HG03159 (cell line): Measurements from ENCODE around the gene GLIPR1.
A peak's percentile ranks its signal among the peaks of the same experiment; 100 is the strongest.
"Not testable (repeated sequence)": the region's sequence is repeated elsewhere in the genome, so short reads cannot be mapped to it uniquely, and the experiment has no call there.

ENCODE experiments used
- ATAC-seq: cut with Tn5 transposase; IDR thresholded peaks from one replicate; pipeline ENCODE4 v1.9.1; 2021; ENCODE audit warnings: mild to moderate bottlenecking, moderate library complexity; ENCODE audit not compliant: unreplicated experiment

The GLIPR1 gene

DNA sequence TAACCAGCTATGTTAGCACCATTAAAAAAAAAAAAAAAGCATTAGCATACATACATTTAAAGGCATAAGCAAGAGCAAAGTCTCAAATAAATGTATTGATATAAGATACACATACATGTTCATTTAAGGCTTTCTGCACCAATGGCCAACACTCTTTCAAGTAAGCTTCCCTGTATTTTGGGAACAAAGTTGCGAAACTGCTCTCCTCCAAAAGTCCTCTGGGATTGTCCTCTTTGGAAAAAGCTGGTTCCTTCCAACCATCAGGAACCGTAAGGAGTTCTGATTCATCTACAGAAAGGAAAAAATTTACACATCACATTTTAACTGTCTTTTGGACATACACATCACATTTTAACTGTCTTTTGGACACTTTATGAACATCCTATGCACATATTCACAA, 27.6 kb downstream of the GLIPR1 start:
- ATAC-seq = no peak

DNA sequence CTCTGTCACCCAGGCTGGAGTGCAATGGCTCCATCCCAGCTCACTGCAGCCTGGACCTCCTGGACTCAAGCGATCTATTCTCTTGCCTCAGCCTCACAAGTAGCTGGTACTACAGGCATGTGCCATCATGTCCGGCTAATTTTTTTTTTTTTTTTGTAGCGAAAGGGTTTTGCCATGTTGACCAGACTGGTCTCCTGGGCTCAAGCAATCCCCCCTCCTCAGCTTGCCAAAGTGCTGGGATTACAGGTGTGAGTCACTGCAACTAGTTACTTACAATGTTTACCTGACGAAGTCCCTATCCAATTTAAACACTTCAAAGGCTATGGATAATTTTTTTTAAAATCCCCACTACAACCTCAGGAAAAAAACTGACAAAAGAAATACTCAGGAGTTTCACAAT, 29.1 kb downstream of the GLIPR1 start:
- no peak for ATAC-seq

DNA sequence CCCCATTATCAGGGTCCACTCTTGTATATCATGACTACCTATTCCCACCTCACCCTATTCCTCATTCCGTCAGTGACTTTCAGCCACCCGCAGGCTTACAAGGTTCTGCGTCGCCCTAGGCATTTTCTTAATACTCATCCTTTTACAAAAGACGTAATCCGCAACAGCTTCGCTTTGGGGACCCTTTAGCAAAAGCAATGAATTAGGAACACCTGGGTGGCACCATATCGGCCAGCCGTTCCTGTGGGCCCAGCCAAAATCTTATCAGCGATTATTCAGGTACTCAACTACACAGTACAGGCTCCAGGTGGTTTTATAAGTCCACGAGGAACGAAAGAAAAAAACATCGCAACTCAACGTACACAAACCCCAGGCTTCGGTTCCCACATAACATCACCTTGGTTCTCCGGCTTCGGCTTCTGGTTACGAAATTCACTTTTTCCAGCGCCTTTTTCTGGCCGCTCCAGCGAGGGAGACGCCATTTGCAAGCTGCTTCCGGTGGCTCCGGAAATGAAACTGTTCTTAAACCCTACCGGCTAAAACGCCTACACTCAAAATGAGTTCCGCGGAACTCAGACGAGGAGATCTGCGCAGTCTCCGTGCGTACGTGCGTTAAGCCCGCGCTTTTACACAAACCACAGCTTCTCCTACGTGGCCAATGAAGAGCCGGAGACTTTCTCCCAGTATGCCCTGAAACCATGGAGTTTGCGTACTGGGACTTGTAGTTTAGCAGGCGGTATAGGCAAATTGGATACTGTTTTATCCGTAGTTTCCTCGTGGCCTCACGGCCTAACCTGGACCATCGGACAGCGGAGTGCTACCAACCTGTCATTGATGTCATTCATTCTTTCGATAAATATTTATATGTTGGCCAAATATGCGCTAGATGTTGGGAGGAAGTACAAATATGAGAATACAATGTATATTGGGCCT, 30.8 kb downstream of the GLIPR1 start, which contains the start of gene KRR1:
TSS of gene KRR1 (minus strand) at position 494 of the 933 bp plus-strand sequence. CDS start at position 482, 12 bp downstream.
- ATAC-seq = peak; percentile 96

DNA sequence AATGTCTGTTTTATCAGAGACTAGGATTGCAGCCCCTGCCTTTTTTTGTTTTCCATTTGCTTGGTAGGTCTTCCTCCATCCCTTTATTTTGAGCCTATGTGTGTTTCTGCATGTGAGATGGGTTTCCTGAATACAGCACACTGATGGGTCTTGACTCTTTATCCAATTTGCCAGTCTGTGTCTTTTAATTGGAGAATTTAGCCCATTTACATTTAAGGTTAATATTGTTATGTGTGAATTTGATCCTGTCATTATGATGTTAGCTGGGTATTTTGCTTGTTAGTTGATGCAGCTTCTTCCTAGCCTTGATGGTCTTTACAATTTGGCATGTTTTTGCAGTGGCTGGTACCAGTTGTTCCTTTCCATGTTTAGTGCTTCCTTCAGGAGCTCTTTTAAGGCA, 40.7 kb downstream of the GLIPR1 start:
- not testable (repeated sequence) for ATAC-seq

DNA sequence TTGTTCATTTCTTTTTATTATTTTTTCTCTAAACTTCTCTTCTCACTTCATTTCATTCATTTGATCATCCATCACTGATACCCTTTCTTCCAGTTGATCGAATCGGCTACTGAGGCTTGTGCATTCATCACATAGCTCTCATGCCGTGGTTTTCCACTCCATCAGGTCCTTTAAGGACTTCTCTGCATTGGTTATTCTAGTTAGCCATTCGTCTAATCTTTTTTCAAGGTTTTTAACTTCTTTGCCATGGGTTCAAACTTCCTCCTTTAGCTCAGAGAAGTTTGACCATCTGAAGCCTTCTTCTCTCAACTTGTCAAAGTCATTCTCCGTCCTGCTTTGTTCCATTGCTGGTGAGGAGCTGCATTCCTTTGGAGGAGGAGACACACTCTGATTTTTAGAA, 41.6 kb downstream of the GLIPR1 start:
- ATAC-seq = not testable (repeated sequence)

DNA sequence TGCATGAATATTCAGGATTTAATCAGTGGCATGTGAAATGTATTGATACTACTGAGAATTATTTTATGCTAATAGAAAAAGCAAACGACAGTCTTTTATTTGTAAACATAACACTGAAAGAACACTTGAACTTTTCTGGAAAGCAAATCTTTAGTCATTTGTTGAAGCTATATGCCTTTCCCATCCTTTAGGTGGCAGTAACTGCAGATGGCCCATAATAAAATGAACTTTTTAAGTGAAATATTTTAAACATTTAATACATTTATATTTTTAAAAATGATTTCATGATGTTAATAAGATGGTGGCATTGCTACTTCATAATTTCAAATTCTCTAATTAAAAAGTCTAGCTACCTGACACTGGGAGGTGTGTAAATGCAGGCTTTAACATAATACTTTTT, 44.7 kb downstream of the GLIPR1 start:
- ATAC-seq = no peak

DNA sequence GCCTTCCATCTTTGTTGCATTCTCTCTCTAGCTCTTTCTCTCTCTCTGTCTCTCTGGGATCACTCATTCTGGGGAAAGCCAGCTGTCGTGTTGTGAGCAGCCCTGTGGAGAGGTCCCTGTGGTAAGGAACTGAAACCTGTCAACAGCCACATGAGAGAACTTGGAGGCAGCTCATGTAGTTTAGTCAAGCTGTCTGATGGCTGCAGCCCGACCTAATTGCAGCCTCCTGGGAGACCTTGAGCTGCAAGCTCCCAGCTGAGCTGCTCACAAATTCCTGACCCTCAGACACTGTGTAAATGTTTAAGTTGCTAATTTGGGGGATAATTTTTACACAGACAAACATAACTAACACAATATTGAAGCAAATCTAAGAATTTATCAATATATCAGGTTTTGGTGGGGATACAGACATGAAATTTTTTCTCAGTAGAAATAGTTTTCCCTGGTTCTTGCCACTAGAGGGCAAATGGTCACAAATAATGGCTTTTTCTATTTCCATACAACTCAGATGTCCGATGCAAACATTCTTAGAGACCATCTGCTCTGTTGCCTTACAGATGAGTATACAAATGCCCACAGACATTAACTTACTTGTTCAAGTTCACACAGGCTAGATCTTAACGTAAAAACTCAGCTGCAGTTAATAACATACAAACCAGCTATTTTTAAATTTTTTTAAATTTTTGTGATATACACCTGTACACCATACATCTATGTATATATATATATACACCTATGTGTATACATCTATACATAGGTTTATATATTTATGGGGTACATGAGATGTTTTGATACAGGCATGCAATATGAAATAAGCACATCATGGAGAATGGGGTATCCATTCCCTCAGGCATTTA, 46.3 kb downstream of the GLIPR1 start:
- peak; percentile 95 for ATAC-seq

DNA sequence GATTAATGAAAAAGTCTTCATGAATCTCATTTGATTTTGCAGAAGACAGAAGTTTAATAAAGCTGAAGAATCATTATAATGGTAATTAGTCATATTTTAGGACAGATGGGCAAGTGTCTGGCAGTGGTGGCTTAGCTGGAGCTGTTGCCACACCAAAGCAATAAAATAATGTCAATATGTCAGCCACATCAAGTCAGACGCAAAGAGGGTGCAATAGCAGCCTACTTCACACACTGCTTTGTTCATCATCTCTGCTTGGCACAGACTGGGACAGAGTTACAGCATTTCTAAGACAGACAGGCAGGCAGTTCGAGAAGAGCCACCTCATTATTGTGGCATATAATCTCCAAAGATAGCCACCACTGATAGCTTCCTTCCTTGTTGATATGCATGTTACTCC, 47.7 kb downstream of the GLIPR1 start:
- no peak for ATAC-seq

DNA sequence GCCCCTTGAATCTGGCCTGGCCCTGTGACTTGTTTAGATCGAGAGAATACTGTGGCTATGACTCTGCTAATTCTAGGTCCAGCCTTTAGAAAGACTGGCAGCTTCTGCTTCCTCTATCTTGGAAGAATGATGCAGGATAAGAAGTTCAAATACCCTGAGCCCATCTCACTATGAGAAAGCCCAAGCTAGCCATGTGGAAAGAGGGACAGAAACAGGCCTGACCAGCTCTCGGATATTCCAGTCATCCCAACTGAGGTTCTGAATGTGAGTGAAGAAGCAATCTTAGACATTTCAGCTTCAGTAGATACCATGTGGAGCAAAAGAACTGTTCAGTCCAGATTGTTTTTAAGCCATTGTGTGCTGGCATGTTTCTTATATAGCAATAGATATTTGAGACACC, 48.1 kb downstream of the GLIPR1 start:
- no peak for ATAC-seq

DNA sequence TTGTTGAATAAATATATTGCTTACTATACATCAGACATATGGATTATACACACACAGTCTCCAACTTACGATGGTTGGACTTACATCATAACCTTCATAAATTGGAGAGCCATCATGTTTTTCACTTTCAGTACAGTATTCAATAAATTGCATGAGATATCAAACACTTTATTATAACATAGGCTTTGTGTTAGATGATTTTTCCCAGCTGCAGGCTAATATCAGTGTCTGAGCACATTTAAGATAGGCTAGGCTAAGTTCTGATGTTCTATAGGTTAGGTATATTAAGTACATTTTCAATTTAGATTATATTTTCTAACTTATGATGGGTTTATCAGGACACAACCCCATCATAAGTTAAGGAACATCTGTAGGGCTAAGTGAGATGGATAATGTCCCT, 48.8 kb downstream of the GLIPR1 start:
- no peak for ATAC-seq

DNA sequence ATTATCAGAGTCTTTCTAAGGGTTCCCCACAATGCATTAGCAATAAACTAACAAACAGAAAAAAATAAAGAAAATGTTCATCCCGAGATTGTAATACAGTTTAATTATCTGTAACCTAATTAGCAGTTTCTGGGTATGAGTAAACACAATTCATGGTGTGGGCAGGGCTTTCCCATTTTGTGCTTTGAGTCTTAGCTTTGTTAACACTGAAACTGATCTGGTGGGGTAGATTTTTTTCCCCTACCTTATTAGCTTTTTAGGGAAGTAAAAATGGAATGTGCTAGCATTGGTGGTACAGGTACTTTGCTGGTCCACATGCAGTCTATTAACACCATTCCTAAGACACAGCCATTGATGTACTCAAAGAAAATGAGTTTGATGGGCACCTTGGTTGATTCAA, 49.3 kb downstream of the GLIPR1 start:
- ATAC-seq = no peak

DNA sequence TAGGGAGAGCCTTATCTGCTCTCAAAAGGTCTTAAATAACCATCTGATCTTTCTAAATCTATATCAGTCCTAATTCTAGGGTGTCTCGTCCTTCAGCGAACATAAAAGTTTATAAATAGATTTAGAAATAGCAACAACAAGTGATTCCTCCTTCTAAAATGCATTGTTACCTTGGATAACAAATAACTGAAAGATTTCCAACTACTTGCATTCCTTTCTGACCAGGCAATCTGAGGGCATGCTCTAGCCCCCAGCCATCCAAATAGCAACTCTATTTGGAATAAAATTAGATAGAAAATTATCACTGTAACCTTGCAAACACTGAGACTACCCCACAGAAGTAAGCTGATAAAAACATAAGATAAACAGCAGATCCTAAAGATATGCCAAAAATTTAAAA, 52.7 kb downstream of the GLIPR1 start:
- no peak for ATAC-seq

DNA sequence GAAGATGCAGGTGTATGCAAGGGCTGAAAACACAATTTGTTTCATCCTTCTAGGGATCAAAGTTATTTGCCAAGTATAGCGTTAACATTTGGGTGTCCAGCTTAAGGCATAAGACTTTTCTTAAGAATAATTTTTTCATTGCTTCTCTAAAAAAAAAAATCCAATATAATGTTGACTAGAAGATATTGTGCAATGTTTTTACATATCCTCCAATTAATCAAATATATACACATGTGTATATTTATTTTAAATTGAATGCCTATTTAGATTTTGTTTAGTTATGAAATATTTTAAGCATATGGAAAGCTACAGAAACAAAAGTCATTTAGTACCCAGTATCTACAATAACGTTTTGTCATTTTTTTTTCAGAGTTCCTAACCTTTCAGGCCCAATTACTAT, 59.3 kb downstream of the GLIPR1 start:
- no peak for ATAC-seq

DNA sequence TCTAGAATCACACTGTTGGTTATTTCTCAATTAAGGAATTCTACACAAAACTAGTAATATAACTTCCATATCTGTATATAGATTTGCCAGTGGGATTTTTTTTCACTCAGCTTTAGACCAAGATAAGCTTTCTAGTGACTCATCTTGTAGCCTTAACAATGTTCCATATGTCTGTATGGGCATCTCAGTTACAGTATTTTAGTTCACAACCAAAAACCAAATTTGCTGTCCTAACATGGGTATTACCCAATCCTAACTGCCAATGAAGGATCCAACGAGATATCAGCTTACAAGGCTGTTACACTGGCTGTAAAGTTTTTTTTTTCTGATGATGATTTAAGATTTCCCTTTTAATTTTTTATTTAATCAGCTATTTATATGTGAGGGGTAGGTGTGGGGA, 62.4 kb downstream of the GLIPR1 start:
- ATAC-seq = no peak

DNA sequence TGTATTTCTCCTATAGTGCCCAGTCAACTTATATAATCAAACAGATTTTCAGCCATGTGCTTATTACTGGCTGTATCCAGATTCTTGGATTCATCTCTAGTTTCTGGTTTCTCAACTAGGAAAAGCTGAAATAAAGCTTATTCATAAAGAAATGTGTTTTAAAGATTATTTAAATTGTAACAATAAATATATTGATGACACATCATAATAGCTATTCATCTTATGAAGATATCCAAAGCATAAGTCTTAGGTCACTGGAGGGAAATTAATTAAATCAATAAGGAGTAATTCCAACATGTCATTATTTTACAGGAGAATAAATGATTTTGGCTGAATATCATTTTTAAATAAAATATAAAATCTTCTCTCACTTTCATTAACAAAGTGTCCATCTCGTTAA, 63.0 kb downstream of the GLIPR1 start:
- ATAC-seq = no peak

DNA sequence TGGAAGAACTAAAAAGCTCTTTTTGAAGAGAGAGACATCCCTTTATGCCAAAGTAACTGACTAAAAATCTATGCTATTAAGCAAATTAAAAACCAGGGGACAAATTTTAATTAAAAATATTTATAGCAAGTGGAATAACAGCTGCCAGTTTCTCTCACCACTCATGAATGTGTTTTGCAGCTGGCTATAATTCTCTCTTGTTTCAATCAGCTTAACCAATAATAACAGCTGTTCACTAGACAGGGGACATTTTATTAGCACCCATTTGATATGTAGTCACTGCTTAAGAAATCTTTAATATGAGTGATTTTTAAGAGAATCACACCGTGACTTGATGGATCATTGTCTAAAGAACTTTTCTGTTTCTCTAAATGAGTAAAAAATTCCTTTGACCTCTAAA, 65.1 kb downstream of the GLIPR1 start:
- ATAC-seq = no peak

DNA sequence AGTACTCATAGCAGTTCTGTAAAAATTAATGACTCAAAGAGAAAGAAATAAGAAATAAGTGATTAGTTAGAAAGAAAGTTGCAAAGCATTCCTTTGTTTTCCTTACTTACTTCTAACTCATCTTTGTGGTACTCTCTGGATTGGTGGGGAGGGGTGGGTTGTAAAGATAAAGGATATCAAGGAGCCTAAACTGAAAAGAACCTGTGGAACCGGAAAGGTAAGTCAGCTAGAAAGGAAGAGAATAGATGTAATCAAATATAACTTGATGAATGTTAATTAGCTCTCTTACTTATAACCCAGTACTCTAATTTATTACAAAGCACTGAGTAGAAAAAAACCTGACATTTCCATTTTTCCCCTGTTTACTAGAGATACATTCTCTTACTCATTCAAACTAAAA, 68.3 kb downstream of the GLIPR1 start:
- no peak for ATAC-seq

DNA sequence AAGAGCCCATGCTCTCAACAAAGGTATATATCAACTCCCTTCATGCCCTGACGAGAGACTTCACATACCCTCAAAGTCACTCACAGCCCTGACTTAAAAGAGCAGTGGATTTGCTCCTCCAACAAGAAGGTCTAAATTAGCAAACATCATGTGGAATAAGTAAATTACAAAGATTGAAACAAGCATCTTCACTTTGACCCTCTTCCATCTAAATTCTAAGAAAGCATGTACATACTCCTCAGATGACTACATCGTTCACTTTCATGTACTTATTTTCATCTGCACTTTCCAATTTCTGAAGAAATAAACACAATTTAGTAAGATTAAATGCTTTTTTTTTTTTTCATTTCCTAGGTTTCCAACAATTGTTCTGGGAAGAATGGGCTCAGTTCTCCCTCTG, 69.4 kb downstream of the GLIPR1 start:
- ATAC-seq = no peak

DNA sequence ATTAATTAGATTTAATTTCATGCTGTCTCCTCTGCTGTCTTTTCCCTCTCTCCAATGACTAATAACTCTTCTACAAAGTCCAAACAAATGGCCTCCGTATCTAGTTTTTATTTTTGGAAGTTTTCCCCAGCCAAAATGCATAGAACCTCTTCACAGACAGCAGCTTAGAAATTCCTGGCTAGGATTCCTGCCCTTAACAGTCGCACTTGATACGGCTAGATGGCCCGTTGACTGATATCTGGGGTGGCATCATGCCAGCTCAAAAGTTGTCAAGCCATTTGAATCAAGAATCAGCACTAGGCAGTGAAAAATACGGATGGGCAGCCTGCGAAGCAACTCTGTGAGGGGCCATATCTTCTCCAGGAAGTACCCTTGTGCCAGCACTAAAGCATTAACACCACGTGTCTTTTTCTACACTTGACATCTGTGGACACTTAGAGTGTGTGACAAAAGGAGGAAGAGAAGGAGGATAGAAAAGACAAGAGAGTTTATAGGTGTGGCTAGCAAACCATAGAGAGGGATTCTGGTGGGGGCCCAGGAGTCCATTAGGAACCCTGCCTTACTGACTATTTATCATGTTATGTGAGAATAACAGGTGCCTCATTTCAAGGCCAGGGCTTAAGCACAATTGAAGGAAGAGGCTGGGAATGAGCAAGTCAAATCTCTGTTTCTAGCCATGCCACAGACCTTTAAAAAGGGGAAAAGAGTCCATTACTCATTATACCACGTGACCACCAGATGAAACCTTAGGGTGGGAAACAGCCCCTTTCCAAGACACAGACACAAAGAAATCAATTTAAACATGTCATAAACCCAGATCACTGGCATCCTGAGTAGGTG, 70.1 kb downstream of the GLIPR1 start:
- no peak for ATAC-seq

DNA sequence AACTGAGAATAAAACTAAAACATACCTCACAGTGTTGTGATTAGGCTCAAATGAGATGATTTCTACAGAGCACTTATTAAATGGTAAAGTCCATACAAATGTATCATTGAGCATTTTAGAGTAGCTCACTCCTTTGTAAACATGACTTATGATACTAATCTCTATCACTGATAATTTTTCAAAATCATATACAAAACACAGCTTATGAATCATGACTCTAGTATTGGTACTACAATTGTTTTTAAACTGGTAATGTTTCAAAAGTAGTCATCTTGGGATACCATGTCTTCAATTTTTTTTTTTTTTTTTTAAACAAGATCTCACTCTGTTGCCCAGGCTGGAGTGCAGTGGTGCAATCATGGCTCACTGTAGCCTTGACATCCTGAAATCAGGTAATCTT, 70.9 kb downstream of the GLIPR1 start:
- ATAC-seq = no peak

DNA sequence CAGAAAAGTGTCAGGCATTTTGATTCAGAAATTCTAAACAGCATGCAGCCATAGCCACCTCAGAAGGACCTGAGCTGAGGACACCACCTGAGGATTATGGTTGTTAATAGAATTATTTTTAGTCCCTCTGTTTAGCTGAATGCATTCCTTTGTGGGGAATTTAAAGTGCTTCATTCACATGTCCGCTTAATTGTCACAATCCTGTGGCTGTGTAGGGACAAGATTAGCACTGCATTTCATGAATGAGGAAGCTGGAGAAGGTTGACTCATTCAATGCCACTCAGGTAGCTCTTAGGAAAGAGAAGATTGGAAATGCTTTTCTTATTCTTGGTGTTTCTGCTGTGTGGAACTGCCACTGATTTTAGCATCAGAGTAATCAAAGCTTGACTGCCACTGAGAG, 72.8 kb downstream of the GLIPR1 start:
- no peak for ATAC-seq
